Epithelial cell of esophagus (primary cell): Measurements from ENCODE around the gene DYNLRB1.
"Not testable (repeated sequence)": the region's sequence is repeated elsewhere in the genome, so short reads cannot be mapped to it uniquely, and the experiment has no call there.

Experiments
- DNase-seq: peaks from one replicate; pipeline ENCODE4 v3.0.0; 2010; ENCODE audit warnings: low read depth
- H3K4me3 ChIP-seq: 2 replicates; pipeline ENCODE4 v1.5.1; 2011; ENCODE audit warnings: mild to moderate bottlenecking, low read length, control low read depth
- TF ChIP-seq, protein P1 (sequence below): IDR thresholded peaks from 2 replicates; pipeline ENCODE4 v1.5.1; 2011; ENCODE audit warnings: low read depth, mild to moderate bottlenecking, low read length, control low read depth, inconsistent platforms; ENCODE audit not compliant: insufficient read depth; ENCODE audit errors: missing control alignments

The DYNLRB1 gene

DNA sequence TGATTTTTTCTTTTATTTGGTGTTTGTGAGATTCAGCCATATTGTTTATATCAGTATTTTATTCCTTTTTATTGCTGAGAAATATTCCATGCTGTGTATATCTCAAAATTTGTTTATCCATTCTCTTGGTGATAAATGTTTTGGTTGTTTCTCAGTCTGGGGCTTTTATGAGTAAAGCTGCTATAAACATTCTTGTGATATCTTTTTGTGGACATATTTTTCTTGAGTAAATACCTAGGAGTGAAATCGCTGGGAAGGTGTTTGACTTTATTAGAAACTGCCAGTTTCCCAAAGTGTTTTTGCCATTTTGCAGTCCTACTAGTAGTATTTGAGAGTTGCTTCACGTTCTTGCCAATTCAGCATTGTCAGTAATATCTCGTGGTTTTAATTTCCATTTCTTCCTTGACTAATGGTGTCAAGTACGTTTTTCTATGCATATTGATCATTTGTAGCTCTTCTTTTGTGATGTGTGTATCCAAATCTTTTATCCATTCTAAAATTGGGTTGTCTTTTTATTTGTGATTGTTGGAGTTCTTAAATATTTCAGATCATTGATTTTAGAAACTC is 31.1 kb upstream of the DYNLRB1 start:
- DNase-seq, result no peak
- TF ChIP-seq, protein P1, sequence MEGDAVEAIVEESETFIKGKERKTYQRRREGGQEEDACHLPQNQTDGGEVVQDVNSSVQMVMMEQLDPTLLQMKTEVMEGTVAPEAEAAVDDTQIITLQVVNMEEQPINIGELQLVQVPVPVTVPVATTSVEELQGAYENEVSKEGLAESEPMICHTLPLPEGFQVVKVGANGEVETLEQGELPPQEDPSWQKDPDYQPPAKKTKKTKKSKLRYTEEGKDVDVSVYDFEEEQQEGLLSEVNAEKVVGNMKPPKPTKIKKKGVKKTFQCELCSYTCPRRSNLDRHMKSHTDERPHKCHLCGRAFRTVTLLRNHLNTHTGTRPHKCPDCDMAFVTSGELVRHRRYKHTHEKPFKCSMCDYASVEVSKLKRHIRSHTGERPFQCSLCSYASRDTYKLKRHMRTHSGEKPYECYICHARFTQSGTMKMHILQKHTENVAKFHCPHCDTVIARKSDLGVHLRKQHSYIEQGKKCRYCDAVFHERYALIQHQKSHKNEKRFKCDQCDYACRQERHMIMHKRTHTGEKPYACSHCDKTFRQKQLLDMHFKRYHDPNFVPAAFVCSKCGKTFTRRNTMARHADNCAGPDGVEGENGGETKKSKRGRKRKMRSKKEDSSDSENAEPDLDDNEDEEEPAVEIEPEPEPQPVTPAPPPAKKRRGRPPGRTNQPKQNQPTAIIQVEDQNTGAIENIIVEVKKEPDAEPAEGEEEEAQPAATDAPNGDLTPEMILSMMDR, result no peak
- H3K4me3 ChIP-seq, result no peak overlapping the region

DNA sequence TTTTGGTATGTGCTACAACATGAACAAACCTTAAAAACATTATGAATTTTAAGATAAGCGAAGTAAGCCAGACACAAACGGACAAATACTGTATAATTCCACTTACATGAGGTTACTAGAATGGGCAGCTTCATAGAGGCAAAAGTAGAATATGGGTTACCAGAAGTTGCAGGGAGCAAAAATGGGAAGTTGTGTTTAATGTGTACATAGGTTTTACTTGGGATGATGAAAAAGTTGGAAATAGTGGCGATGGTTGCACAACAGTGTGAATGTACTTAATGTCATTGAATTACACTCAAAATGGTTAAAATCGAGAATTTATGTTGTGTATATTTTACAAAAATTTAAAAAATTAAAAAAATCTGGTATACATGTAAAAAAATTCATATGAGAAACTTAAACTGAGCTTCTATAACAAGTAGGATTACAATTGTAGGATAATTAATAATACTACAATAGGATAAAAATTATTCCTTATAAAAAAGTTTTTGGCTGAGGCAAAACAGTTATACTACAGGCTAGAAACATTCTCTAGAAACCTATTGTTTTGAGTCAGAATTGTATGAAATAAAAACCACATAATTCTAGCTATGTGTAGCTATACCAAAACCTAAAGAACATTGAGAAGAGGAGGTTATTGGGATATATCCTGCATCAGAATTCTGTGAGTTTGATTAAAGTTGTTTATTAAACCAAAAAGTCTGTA is 24.8 kb upstream of the DYNLRB1 start:
- no peak for DNase-seq
- H3K4me3 ChIP-seq, result no peak overlapping the region
- TF ChIP-seq, protein P1, result no peak

DNA sequence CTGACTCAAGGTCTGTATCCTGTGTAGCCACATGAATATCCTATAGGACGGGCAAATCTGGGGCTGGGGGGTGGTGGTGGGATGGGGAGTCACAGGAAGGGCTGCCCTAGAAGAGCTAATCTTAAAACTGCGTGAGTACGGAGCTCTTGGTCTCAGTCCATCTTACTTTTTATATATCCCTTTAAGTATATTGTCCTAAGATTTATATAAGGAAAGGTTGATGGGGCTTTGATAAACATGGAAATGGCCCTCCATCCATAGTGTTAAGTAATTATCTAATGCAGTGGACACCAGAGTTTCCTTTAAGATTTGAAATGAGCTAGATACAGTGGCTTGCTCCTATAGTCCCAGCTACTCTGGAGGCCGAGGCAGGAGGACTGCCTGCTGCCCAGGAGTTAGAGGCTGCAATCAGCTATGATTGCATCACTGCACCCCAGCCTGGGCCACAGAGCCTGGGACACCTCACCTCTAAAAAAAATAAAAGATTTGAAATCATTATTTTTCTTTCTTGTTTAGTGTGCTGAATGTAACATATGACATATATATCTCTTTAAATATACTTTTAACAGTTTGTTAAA is 24.2 kb upstream of the DYNLRB1 start:
- TF ChIP-seq, protein P1, result no peak
- no peak for DNase-seq
- H3K4me3 ChIP-seq, result no peak overlapping the region

DNA sequence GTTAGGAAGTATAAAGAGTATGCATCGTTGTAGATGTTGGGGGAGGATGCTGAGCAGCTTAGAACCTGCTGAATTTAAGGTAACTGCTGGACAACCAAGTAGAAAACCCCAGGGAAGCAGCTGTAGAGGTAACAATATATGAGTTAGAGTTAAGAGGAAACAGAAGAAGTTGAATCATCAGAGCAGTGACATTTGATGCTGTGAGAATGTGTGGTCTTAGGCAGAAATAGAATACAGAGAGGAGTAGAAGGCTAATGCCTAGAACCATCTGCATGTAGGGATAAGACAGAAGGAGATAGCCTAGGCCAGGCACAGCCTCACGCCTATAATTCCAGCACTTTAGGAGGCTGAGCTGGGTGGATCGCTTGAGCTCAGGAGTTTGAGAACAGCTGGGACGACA is 22.6 kb upstream of the DYNLRB1 start:
- TF ChIP-seq, protein P1, result no peak
- no peak overlapping the region for H3K4me3 ChIP-seq
- no peak for DNase-seq

DNA sequence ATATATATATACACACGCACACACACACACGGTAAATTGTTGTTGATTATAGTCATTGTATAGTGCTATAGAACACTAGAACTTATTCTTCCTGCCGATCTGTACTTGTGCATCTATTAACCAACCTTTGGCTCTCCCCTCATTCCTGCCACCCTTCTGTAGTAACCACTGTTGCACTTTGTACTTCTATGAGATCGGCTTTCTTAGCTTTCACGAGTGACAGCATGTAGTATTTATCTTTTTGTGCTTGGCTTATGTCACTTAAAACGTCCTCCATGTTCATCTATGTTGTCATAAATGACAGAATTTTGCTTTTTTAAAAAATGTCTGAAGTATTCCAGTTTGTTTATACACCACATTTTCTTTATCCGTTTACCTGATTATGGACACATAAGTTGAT is 20.9 kb upstream of the DYNLRB1 start:
- no peak overlapping the region for H3K4me3 ChIP-seq
- TF ChIP-seq, protein P1, result no peak
- no peak for DNase-seq

DNA sequence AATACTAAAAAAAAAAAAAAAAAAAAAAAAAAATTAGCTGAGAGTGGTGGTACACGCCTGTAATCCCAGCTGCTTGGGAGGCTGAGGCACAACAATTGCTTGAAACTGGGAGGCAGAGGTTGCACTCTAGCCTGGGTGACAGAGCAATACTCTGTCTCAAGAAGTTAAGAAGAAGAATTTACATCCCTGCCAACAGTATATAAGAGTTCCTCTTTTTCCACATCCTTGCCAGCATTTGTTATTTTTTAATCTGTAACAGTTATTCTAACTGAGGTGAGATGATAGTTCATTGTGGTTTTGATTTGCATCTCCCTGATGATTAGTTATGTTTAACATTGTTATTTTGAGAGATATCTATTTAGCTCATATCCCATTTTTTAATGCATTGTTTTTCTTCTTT is 20.3 kb upstream of the DYNLRB1 start:
- H3K4me3 ChIP-seq, result no peak overlapping the region
- no peak for DNase-seq
- TF ChIP-seq, protein P1, result no peak

DNA sequence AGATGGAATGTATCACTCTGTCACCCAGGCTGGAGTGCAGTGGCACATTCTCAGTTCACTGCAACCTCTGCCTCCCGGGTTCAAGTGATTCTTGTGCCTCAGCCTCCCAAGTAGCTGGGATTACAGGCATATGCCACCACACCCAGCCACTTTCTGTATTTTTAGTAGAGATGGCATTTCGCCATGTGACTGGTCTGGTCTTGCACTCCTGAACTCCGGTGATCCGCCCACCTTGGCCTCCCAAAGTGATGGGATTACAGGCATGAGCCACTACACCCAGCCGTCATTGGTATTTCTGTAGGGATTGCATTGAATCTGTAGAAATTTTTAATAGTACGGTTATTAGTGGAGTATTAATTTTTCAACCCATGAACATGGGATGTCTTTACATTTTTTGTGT is 18.6 kb upstream of the DYNLRB1 start:
- peak; percentile 31 for DNase-seq
- H3K4me3 ChIP-seq, result not testable (repeated sequence)
